Activated CD8-positive, alpha-beta T cell treated with anti-CD3 and anti-CD28 coated beads for 36 hours (primary cell): ENCODE data around the gene SERINC1. TPM values are rescaled to one million over a fixed set of nuclear protein-coding genes. Genes with fewer than 3 reads are reported as not detected.

ENCODE experiments used
- ATAC-seq: fragments of 200-7000 bp; cut with Tn5 transposase; one replicate; pipeline ENCODE4 v1.10.0; 2021; ENCODE audit warnings: mild to moderate bottlenecking, moderate library complexity
- CTCF ChIA-PET: fragments of 350-600 bp; sonication (Branson Sonifier 250); formaldehyde crosslinking; loops from one replicate; lab custom pipeline; 2021; ENCODE audit warnings: antibody characterized with exemption; lab: Charles Lee
- POLR2A ChIA-PET: fragments of 350-600 bp; sonication (Branson Sonifier 250); formaldehyde crosslinking; loops from one replicate; lab custom pipeline; 2021; ENCODE audit warnings: antibody characterized with exemption; lab: Charles Lee
- DNase-seq: peaks from one replicate; pipeline ENCODE4 v3.0.0-alpha.2; 2020
- H3K27ac Mint-ChIP-seq: one replicate; pipeline ENCODE4 v1.8.0; 2021; ENCODE audit warnings: mild to moderate bottlenecking, mixed read lengths
- H3K27me3 Mint-ChIP-seq: one replicate; pipeline ENCODE4 v1.8.0; 2021; ENCODE audit warnings: mixed read lengths
- H3K36me3 Mint-ChIP-seq: one replicate; pipeline ENCODE4 v1.8.0; 2021; ENCODE audit warnings: low read depth, mixed read lengths
- H3K4me1 Mint-ChIP-seq: one replicate; pipeline ENCODE4 v1.8.0; 2021; ENCODE audit warnings: low read depth, mixed read lengths
- H3K4me3 Mint-ChIP-seq: one replicate; pipeline ENCODE4 v1.8.0; 2021; ENCODE audit warnings: mild to moderate bottlenecking, moderate library complexity, mixed read lengths
- H3K9me3 Mint-ChIP-seq: one replicate; pipeline ENCODE4 v1.8.0; 2021; ENCODE audit warnings: mixed read lengths
- CTCF ChIP-seq: fragments of 200-600 bp; IDR thresholded peaks from one replicate; pipeline ENCODE4 v1.8.0; 2022; ENCODE audit warnings: antibody characterized with exemption, mild to moderate bottlenecking
- intact Hi-C: fragments of 100-400 bp; cut with micrococcal nuclease; formaldehyde crosslinking; loops from one replicate; pipeline ENCODE4 v1.10.0; 2022
- total RNA-seq, 2 experiments: library from RNA; stranded (reverse); gene quantifications; one replicate each; pipeline ENCODE4 v1.2.3, GENCODE V29; 2021

Gene SERINC1
- total RNA-seq, 2 experiments from 2014 or later = 40.2 to 40.5 TPM

- intact Hi-C loops = loop anchor here (2.0 kb wide), 1 partner anchor 71 kb away; the partner anchor contains the start of gene SERINC1
- POLR2A ChIA-PET = interaction anchor here (1.5 kb wide), 1 partner anchor 8 kb away, joined by 5 read pairs; no protein-coding TSS in a partner anchor
- Mint-ChIP-seq H3K4me1 (peaks cover 43% of the 10 kb centered on the region), H3K36me3 (peaks cover 4% of the 10 kb centered on the region), H3K9me3 (no peaks in the 10 kb centered on the region), H3K4me3 (peak overlapping the region; percentile 93), H3K27me3 (no peaks in the 10 kb centered on the region), H3K27ac (peak overlapping the region; percentile 96)
- TF ChIP-seq CTCF = no peak
- ATAC-seq (no peak), DNase-seq (peak; percentile 35)
- CTCF ChIA-PET = no interaction called here
Measured at GRCh38 chr6:122400121-122400450, 71.5 kb downstream of the SERINC1 start.

- no peaks in the 10 kb centered on the region for H3K27me3 Mint-ChIP-seq
- H3K9me3 Mint-ChIP-seq = no peaks in the 10 kb centered on the region
- ChIA-PET POLR2A (interaction anchor here (0.6 to 1.5 kb wide), 6 partner anchors 9 to 84 kb away, joined by 3 to 7 read pairs (median 4); partner anchors contain the start of gene SERINC1), CTCF (interaction anchor here (1.0 to 1.1 kb wide), 2 partner anchors 13 to 131 kb away, joined by 3 to 4 read pairs; no protein-coding TSS in a partner anchor)
- ATAC-seq = peak; percentile 98
- TF ChIP-seq CTCF = no peak
- peak within 1 kb of the TSS; percentile 93 for H3K4me3 Mint-ChIP-seq
- peak within 1 kb of the TSS; percentile 96 for H3K27ac Mint-ChIP-seq
- DNase-seq = peak; percentile 96
- H3K4me1 Mint-ChIP-seq = peaks cover 38% of the 10 kb centered on the region
- H3K36me3 Mint-ChIP-seq = peaks cover 4% of the 10 kb centered on the region
- intact Hi-C loops = loop anchor here (2.0 kb wide), 1 partner anchor 71 kb away; the partner anchor contains the start of gene SERINC1
Measured at GRCh38 chr6:122399348-122400120, 72.1 kb downstream of the SERINC1 start, which contains the start of gene HSF2. HSF2 (plus strand) TSS chr6:122399652; CDS start chr6:122399738, 86 bp downstream.

- POLR2A ChIA-PET = interaction anchor here (0.6 to 1.5 kb wide), 6 partner anchors 9 to 83 kb away, joined by 3 to 7 read pairs (median 4); partner anchors contain the start of gene SERINC1
- no peak for TF ChIP-seq CTCF
- peak overlapping the region; percentile 91 for H3K27ac Mint-ChIP-seq
- intact Hi-C loops = no loop called here
- CTCF ChIA-PET = interaction anchor here (0.7 to 1.1 kb wide), 3 partner anchors 12 to 132 kb away, joined by 3 to 4 read pairs (median 3); no protein-coding TSS in a partner anchor
- no peak for ATAC-seq
- H3K9me3 Mint-ChIP-seq = no peaks in the 10 kb centered on the region
- no peaks in the 10 kb centered on the region for H3K27me3 Mint-ChIP-seq
- peaks cover 4% of the 10 kb centered on the region for H3K36me3 Mint-ChIP-seq
- no peak for DNase-seq
- H3K4me1 Mint-ChIP-seq = peaks cover 35% of the 10 kb centered on the region
- H3K4me3 Mint-ChIP-seq = peak overlapping the region; percentile 93
Measured at GRCh38 chr6:122399055-122399347, 72.6 kb downstream of the SERINC1 start.

GRCh38 chr6:122394016-122394415 is 77.6 kb downstream of the SERINC1 start:
- ChIA-PET CTCF (interaction anchor here (1.0 to 2.0 kb wide), 3 partner anchors 12 to 137 kb away, joined by 3 to 17 read pairs (median 3); no protein-coding TSS in a partner anchor), POLR2A (interaction anchor here (2.2 kb wide), 1 partner anchor 77 kb away, joined by 10 read pairs; the partner anchor contains the start of gene SERINC1)
- H3K4me3 Mint-ChIP-seq = no peak overlapping the region
- no peaks in the 10 kb centered on the region for H3K36me3 Mint-ChIP-seq
- no peak overlapping the region for H3K27ac Mint-ChIP-seq
- intact Hi-C loops = no loop called here
- TF ChIP-seq CTCF = no peak
- peaks cover 2% of the 10 kb centered on the region for H3K27me3 Mint-ChIP-seq
- no peaks in the 10 kb centered on the region for H3K9me3 Mint-ChIP-seq
- DNase-seq = no peak
- ATAC-seq = no peak
- peaks cover 16% of the 10 kb centered on the region for H3K4me1 Mint-ChIP-seq
